Activated naive CD8-positive, alpha-beta T cell treated with anti-CD3 and anti-CD28 coated beads, Interleukin-2, amount 50 U/mL, for 24 hours (primary cell): ENCODE measurements around the gene CST2.
"Not testable (repeated sequence)": the region's sequence is repeated elsewhere in the genome, so short reads cannot be mapped to it uniquely, and the experiment has no call there.

Experiments used
- ATAC-seq: fragments of 150-1000 bp; cut with Tn5 transposase; one replicate; pipeline ENCODE4 v1.10.0; 2021
- DNase-seq: peaks from one replicate; pipeline ENCODE4 v3.0.0; 2021
- H3K27ac Mint-ChIP-seq: one replicate; pipeline ENCODE4 v1.8.0; 2021; ENCODE audit warnings: mild to moderate bottlenecking, mixed read lengths
- H3K27me3 Mint-ChIP-seq: one replicate; pipeline ENCODE4 v1.8.0; 2021; ENCODE audit warnings: mixed read lengths
- H3K36me3 Mint-ChIP-seq: one replicate; pipeline ENCODE4 v1.8.0; 2021; ENCODE audit warnings: low read depth, mixed read lengths
- H3K4me1 Mint-ChIP-seq: one replicate; pipeline ENCODE4 v1.8.0; 2021; ENCODE audit warnings: mixed read lengths
- H3K4me3 Mint-ChIP-seq: one replicate; pipeline ENCODE4 v1.8.0; 2021; ENCODE audit warnings: mild to moderate bottlenecking, moderate library complexity, mixed read lengths
- H3K9me3 Mint-ChIP-seq: one replicate; pipeline ENCODE4 v1.8.0; 2021; ENCODE audit warnings: mixed read lengths

Gene CST2

GRCh38 chr20:23777380-23777779, 49.1 kb downstream of the CST2 start:
- not testable (repeated sequence) for H3K36me3 Mint-ChIP-seq, H3K4me1 Mint-ChIP-seq, DNase-seq, H3K9me3 Mint-ChIP-seq, H3K27me3 Mint-ChIP-seq, H3K27ac Mint-ChIP-seq, H3K4me3 Mint-ChIP-seq, ATAC-seq

- Mint-ChIP-seq H3K9me3 (no peaks in the 10 kb centered on the region), H3K4me1 (no peaks in the 10 kb centered on the region), H3K4me3 (no peak overlapping the region), H3K27ac (no peak overlapping the region), H3K36me3 (no peaks in the 10 kb centered on the region), H3K27me3 (peaks cover 2% of the 10 kb centered on the region)
- DNase-seq = no peak
- ATAC-seq = no peak
Observed at GRCh38 chr20:23776067-23776771, 50.3 kb downstream of the CST2 start.

GRCh38 chr20:23774081-23774480, 52.4 kb downstream of the CST2 start:
- no peak for DNase-seq
- Mint-ChIP-seq H3K4me3 (no peak overlapping the region), H3K4me1 (no peaks in the 10 kb centered on the region), H3K27ac (no peak overlapping the region), H3K9me3 (no peaks in the 10 kb centered on the region), H3K36me3 (no peaks in the 10 kb centered on the region), H3K27me3 (peaks cover 6% of the 10 kb centered on the region)
- no peak for ATAC-seq
